ENCODE results near the gene DHX15. TPM values are rescaled to one million over a fixed set of nuclear protein-coding genes. Genes with fewer than 3 reads are reported as not detected.
A peak's percentile ranks its signal among the peaks of the same experiment; 100 is the strongest.

Gene DHX15
- total RNA-seq, 1 experiment from 2014 or later, result 188 TPM

- in situ Hi-C loops (cut with HindIII; ENCODE audit: low pct_unique_long_range_greater_than_20kb, low sequenced_read_pairs), result no loop called here
Measured at GRCh38 chr4:24589448-24589847, 5.1 kb upstream of the DHX15 start.

GRCh38 chr4:24588216-24588954 lies 4.0 kb upstream of the DHX15 start:
- in situ Hi-C loops (cut with HindIII; ENCODE audit: low pct_unique_long_range_greater_than_20kb, low sequenced_read_pairs), result no loop called here
- no peak for DNase-seq (ENCODE audit: low read depth, low spot score)

More at GRCh38 chr4:24589448-24589847, 5.1 kb upstream of the DHX15 start:
- DNase-seq (ENCODE audit: low read depth, low spot score), result no peak

- peak; percentile 61 for DNase-seq (ENCODE audit: low read depth, low spot score)
- in situ Hi-C loops (cut with HindIII; ENCODE audit: low pct_unique_long_range_greater_than_20kb, low sequenced_read_pairs), result no loop called here
Measured at GRCh38 chr4:24583451-24584210, 723 bp downstream of the DHX15 start.

- in situ Hi-C loops (cut with HindIII; ENCODE audit: low pct_unique_long_range_greater_than_20kb, low sequenced_read_pairs), result no loop called here
- peak; percentile 16 for DNase-seq (ENCODE audit: low read depth, low spot score)
Measured at GRCh38 chr4:24582235-24582832, 2.0 kb downstream of the DHX15 start.

- in situ Hi-C loops (cut with HindIII; ENCODE audit: low pct_unique_long_range_greater_than_20kb, low sequenced_read_pairs), result no loop called here
- no peak for DNase-seq (ENCODE audit: low read depth, low spot score)
Measured at GRCh38 chr4:24578364-24578763, 6.0 kb downstream of the DHX15 start.

GRCh38 chr4:24576276-24576675 lies 8.1 kb downstream of the DHX15 start:
- in situ Hi-C loops (cut with HindIII; ENCODE audit: low pct_unique_long_range_greater_than_20kb, low sequenced_read_pairs), result no loop called here
- DNase-seq (ENCODE audit: low read depth, low spot score), result no peak

- no peak for DNase-seq (ENCODE audit: low read depth, low spot score)
- in situ Hi-C loops (cut with HindIII; ENCODE audit: low pct_unique_long_range_greater_than_20kb, low sequenced_read_pairs), result no loop called here
Measured at GRCh38 chr4:24574236-24574635, 10.1 kb downstream of the DHX15 start.

- in situ Hi-C loops (cut with HindIII; ENCODE audit: low pct_unique_long_range_greater_than_20kb, low sequenced_read_pairs), result no loop called here
- DNase-seq (ENCODE audit: low read depth, low spot score), result no peak
Measured at GRCh38 chr4:24573582-24573981, 10.8 kb downstream of the DHX15 start.

GRCh38 chr4:24570574-24571236 lies 13.6 kb downstream of the DHX15 start:
- in situ Hi-C loops (cut with HindIII; ENCODE audit: low pct_unique_long_range_greater_than_20kb, low sequenced_read_pairs), result no loop called here
- DNase-seq (ENCODE audit: low read depth, low spot score), result no peak

- DNase-seq (ENCODE audit: low read depth, low spot score), result no peak
- in situ Hi-C loops (cut with HindIII; ENCODE audit: low pct_unique_long_range_greater_than_20kb, low sequenced_read_pairs), result no loop called here
Measured at GRCh38 chr4:24570172-24570571, 14.2 kb downstream of the DHX15 start.

GRCh38 chr4:24569662-24570061 lies 14.7 kb downstream of the DHX15 start:
- in situ Hi-C loops (cut with HindIII; ENCODE audit: low pct_unique_long_range_greater_than_20kb, low sequenced_read_pairs), result no loop called here
- no peak for DNase-seq (ENCODE audit: low read depth, low spot score)

GRCh38 chr4:24568425-24568824 lies 15.9 kb downstream of the DHX15 start:
- no peak for DNase-seq (ENCODE audit: low read depth, low spot score)
- in situ Hi-C loops (cut with HindIII; ENCODE audit: low pct_unique_long_range_greater_than_20kb, low sequenced_read_pairs), result no loop called here

GRCh38 chr4:24565054-24565453 lies 19.3 kb downstream of the DHX15 start:
- in situ Hi-C loops (cut with HindIII; ENCODE audit: low pct_unique_long_range_greater_than_20kb, low sequenced_read_pairs), result no loop called here
- DNase-seq (ENCODE audit: low read depth, low spot score), result no peak

GRCh38 chr4:24564488-24564887 lies 19.9 kb downstream of the DHX15 start:
- DNase-seq (ENCODE audit: low read depth, low spot score), result peak; percentile 13
- in situ Hi-C loops (cut with HindIII; ENCODE audit: low pct_unique_long_range_greater_than_20kb, low sequenced_read_pairs), result no loop called here

- no peak for DNase-seq (ENCODE audit: low read depth, low spot score)
- in situ Hi-C loops (cut with HindIII; ENCODE audit: low pct_unique_long_range_greater_than_20kb, low sequenced_read_pairs), result no loop called here
Measured at GRCh38 chr4:24561438-24562139, 22.8 kb downstream of the DHX15 start.

GRCh38 chr4:24560868-24561368 lies 23.4 kb downstream of the DHX15 start:
- in situ Hi-C loops (cut with HindIII; ENCODE audit: low pct_unique_long_range_greater_than_20kb, low sequenced_read_pairs), result no loop called here
- no peak for DNase-seq (ENCODE audit: low read depth, low spot score)

GRCh38 chr4:24559889-24560288 lies 24.5 kb downstream of the DHX15 start:
- in situ Hi-C loops (cut with HindIII; ENCODE audit: low pct_unique_long_range_greater_than_20kb, low sequenced_read_pairs), result no loop called here
- DNase-seq (ENCODE audit: low read depth, low spot score), result peak; percentile 10
